GM10248 (cell line): ENCODE data around the gene CACNB3.
A peak's percentile ranks its signal among the peaks of the same experiment; 100 is the strongest.

Experiments
- CTCF ChIA-PET: fragments of 300-600 bp; sonication (Branson Sonifier 250); formaldehyde crosslinking; extraction: SDS; loops from one replicate; lab custom pipeline; 2021; ENCODE audit warnings: antibody characterized with exemption; lab: Yijun Ruan, JAX
- POLR2A ChIA-PET: fragments of 350-650 bp; sonication (Branson Sonifier 250); formaldehyde crosslinking; extraction: SDS; loops from one replicate; lab custom pipeline; 2020; ENCODE audit warnings: antibody characterized with exemption; lab: Yijun Ruan, JAX
- DNase-seq: peaks from one replicate; pipeline ENCODE4 v3.0.0; 2012; ENCODE audit errors: extremely low spot score
- CTCF ChIP-seq: IDR thresholded peaks from 2 replicates; pipeline ENCODE4 v1.5.1; 2012; ENCODE audit warnings: mild to moderate bottlenecking, low read depth; ENCODE audit errors: extremely low read depth, missing control alignments, control extremely low read depth

The CACNB3 gene

GRCh38 chr12:48795550-48796455 lies 22.5 kb upstream of the CACNB3 start:
- TF ChIP-seq CTCF, result peak; percentile 91
- ChIA-PET POLR2A (interaction anchor here (0.5 to 0.6 kb wide), 2 partner anchors 153 to 439 kb away, joined by 3 to 4 read pairs; no protein-coding TSS in a partner anchor), CTCF (interaction anchor here (0.7 to 7.2 kb wide), 31 partner anchors 9 to 254 kb away, joined by 3 to 236 read pairs (median 5); no protein-coding TSS in a partner anchor)
- peak; percentile 80 for DNase-seq

- no peak for TF ChIP-seq CTCF
- POLR2A ChIA-PET, result no interaction called here
- CTCF ChIA-PET, result interaction anchor here (1.1 to 7.2 kb wide), 19 partner anchors 8 to 172 kb away, joined by 3 to 236 read pairs (median 5); no protein-coding TSS in a partner anchor
- DNase-seq, result no peak
Observed at GRCh38 chr12:48796976-48797375, 21.3 kb upstream of the CACNB3 start.

- TF ChIP-seq CTCF, result no peak
Observed at GRCh38 chr12:48800457-48800856, 17.8 kb upstream of the CACNB3 start.

GRCh38 chr12:48800971-48801370 lies 17.3 kb upstream of the CACNB3 start:
- no peak for TF ChIP-seq CTCF
- ChIA-PET CTCF (interaction anchor here (0.6 to 1.5 kb wide), 4 partner anchors 9 to 48 kb away, joined by 3 to 7 read pairs (median 3); no protein-coding TSS in a partner anchor), POLR2A (no interaction called here)
- DNase-seq, result no peak

More at GRCh38 chr12:48800457-48800856, 17.8 kb upstream of the CACNB3 start:
- no peak for DNase-seq
- CTCF ChIA-PET, result interaction anchor here (1.0 to 1.5 kb wide), 2 partner anchors 15 to 47 kb away, joined by 3 to 7 read pairs; no protein-coding TSS in a partner anchor
- POLR2A ChIA-PET, result no interaction called here

GRCh38 chr12:48803675-48804074 lies 14.6 kb upstream of the CACNB3 start:
- no peak for DNase-seq
- TF ChIP-seq CTCF, result no peak
- ChIA-PET CTCF (interaction anchor here (1.1 to 4.7 kb wide), 3 partner anchors 8 to 51 kb away, joined by 7 to 28 read pairs (median 19); no protein-coding TSS in a partner anchor), POLR2A (no interaction called here)

GRCh38 chr12:48807981-48808380 lies 10.3 kb upstream of the CACNB3 start:
- ChIA-PET POLR2A (no interaction called here), CTCF (interaction anchor here (0.8 to 1.7 kb wide), 4 partner anchors 11 to 55 kb away, joined by 3 to 4 read pairs (median 4); no protein-coding TSS in a partner anchor)

More at GRCh38 chr12:48807981-48808380, 10.3 kb upstream of the CACNB3 start:
- DNase-seq, result no peak
- TF ChIP-seq CTCF, result no peak
